SK-N-SH (cell line): ENCODE data around the gene RFTN1. TPM values are rescaled to one million over a fixed set of nuclear protein-coding genes. Genes with fewer than 3 reads are reported as not detected.

Source experiments
- CTCF ChIA-PET: fragments of 300-600, 350-600 bp; formaldehyde crosslinking; extraction: SDS; loops from one replicate; lab custom pipeline; 2021; lab: Yijun Ruan, JAX
- POLR2A ChIA-PET: fragments of 350-600 bp; sonication (Branson Sonifier 250); formaldehyde crosslinking; extraction: SDS; loops from one replicate; lab custom pipeline; 2020; ENCODE audit warnings: antibody characterized with exemption, inconsistent platforms; lab: Yijun Ruan, JAX
- DNase-seq: peaks from one replicate; pipeline ENCODE4 v3.0.0; 2012
- H2AFZ ChIP-seq: fragments of 200-600 bp; sonication (generic); 2 replicates; pipeline ENCODE4 v1.8.1; 2016; ENCODE audit warnings: antibody characterized with exemption, mild to moderate bottlenecking, low read depth
- H3F3A ChIP-seq: fragments of 200-600 bp; sonication (generic); replicated peaks from 2 replicates; pipeline ENCODE3; 2016; ENCODE audit warnings: antibody characterized with exemption, mild to moderate bottlenecking; ENCODE audit not compliant: insufficient read depth
- H3K27ac ChIP-seq, 2 experiments: fragments of 200-500 bp in 1 of 2; fragments of 200-600 bp in 1 of 2; sonication (Bioruptor generic) in 1 of 2; sonication (generic), shearing (Covaris generic) in 1 of 2; 2 replicates each; pipeline versions ENCODE4 v1.5.1 to v1.6.1; 2014 to 2016; ENCODE audit warnings: low read depth in 2 of 2, inconsistent platforms in 1 of 2, low read length in 1 of 2, mild to moderate bottlenecking in 1 of 2, mixed read lengths in 1 of 2
- H3K27me3 ChIP-seq: fragments of 200-600 bp; sonication (generic), shearing (Covaris generic); 2 replicates; pipeline ENCODE4 v1.6.1; 2016; ENCODE audit warnings: mixed run types; ENCODE audit not compliant: insufficient read depth
- H3K36me3 ChIP-seq, 2 experiments: fragments of 200-500 bp in 1 of 2; fragments of 200-600 bp in 1 of 2; sonication (Bioruptor generic) in 1 of 2; sonication (generic) in 1 of 2; replicated peaks in 1 of 2; 2 replicates each; pipeline versions ENCODE3 to v1.5.1; 2014 to 2016; ENCODE audit warnings: low read length in 1 of 2, mild to moderate bottlenecking in 1 of 2; ENCODE audit not compliant: insufficient read depth in 2 of 2, control insufficient read depth in 1 of 2
- H3K4me1 ChIP-seq, 2 experiments: fragments of 200-500 bp in 1 of 2; fragments of 200-600 bp in 1 of 2; sonication (Bioruptor generic) in 1 of 2; sonication (generic), shearing (Covaris generic) in 1 of 2; 2 replicates each; pipeline versions ENCODE4 v1.5.1 to v1.6.1; 2014 to 2016; ENCODE audit warnings: low read depth in 1 of 2, low read length in 1 of 2, mixed run types in 1 of 2; ENCODE audit not compliant: insufficient read depth in 2 of 2, control insufficient read depth in 1 of 2
- H3K4me2 ChIP-seq: fragments of 200-600 bp; sonication (generic), shearing (Covaris generic); 2 replicates; pipeline ENCODE4 v1.6.1; 2017; ENCODE audit warnings: mixed run types
- H3K4me3 ChIP-seq, 2 experiments: fragments of 200-500 bp in 1 of 2; fragments of 200-600 bp in 1 of 2; sonication (Bioruptor generic) in 1 of 2; sonication (generic), shearing (Covaris generic) in 1 of 2; 2 replicates each; pipeline versions ENCODE4 v1.5.1 to v1.8.1; 2014 to 2016; ENCODE audit warnings: low read depth in 2 of 2, inconsistent platforms in 1 of 2, low read length in 1 of 2, mild to moderate bottlenecking in 1 of 2, mixed read lengths in 1 of 2, moderate library complexity in 1 of 2
- H3K79me2 ChIP-seq: fragments of 200-600 bp; sonication (generic); 2 replicates; pipeline ENCODE4 v1.8.1; 2017; ENCODE audit warnings: mild to moderate bottlenecking; ENCODE audit not compliant: insufficient read depth
- H3K9ac ChIP-seq: fragments of 200-600 bp; sonication (generic); 2 replicates; pipeline ENCODE4 v1.6.1; 2017; ENCODE audit warnings: mixed run types
- H3K9me2 ChIP-seq: fragments of 200-600 bp; sonication (generic); 2 replicates; pipeline ENCODE4 v1.6.1; 2017; ENCODE audit warnings: mixed run types
- H3K9me3 ChIP-seq: fragments of 200-600 bp; sonication (generic); 2 replicates; pipeline ENCODE4 v1.6.1; 2017; ENCODE audit warnings: mixed run types, mild to moderate bottlenecking, moderate library complexity
- H4K20me1 ChIP-seq: fragments of 200-600 bp; sonication (generic); 2 replicates; pipeline ENCODE4 v1.6.1; 2017; ENCODE audit warnings: mild to moderate bottlenecking, mixed run types; ENCODE audit not compliant: insufficient read depth
- CHD2 ChIP-seq: fragments of 150-350 bp; IDR thresholded peaks from 2 replicates; pipeline ENCODE4 v1.6.1; 2018; ENCODE audit warnings: low read length; ENCODE audit not compliant: partially characterized antibody
- CTCF ChIP-seq: fragments of 200-600 bp; sonication (generic); IDR thresholded peaks from 2 replicates; pipeline ENCODE4 v1.6.1; 2017; ENCODE audit warnings: antibody characterized with exemption, mild to moderate bottlenecking, moderate library complexity
- EZH2phosphoT487 ChIP-seq: fragments of 200-600 bp; sonication (generic); IDR thresholded peaks from 2 replicates; pipeline ENCODE4 v1.6.1; 2017; ENCODE audit warnings: low read depth, mixed run types, mild to moderate bottlenecking, antibody characterized with exemption, moderate library complexity, borderline replicate concordance
- FOSL2 ChIP-seq: IDR thresholded peaks from 2 replicates; pipeline ENCODE4 v1.4.0; 2012; ENCODE audit warnings: low read depth, mild to moderate bottlenecking, moderate library complexity, borderline replicate concordance
- FOXM1 ChIP-seq: IDR thresholded peaks from 2 replicates; pipeline ENCODE4 v1.4.0; 2012; ENCODE audit warnings: low read depth, mild to moderate bottlenecking
- GABPA ChIP-seq: IDR thresholded peaks from 2 replicates; pipeline ENCODE4 v1.4.0; 2012; ENCODE audit warnings: low read depth, mild to moderate bottlenecking
- IRF3 ChIP-seq: fragments of 150-350 bp; IDR thresholded peaks from 2 replicates; pipeline ENCODE4 v1.6.1; 2016; ENCODE audit warnings: mild to moderate bottlenecking, low read depth, low read length
- JUND ChIP-seq: IDR thresholded peaks from 2 replicates; pipeline ENCODE4 v1.4.0; 2012
- MAX ChIP-seq: IDR thresholded peaks from 2 replicates; pipeline ENCODE4 v1.4.0; 2012; ENCODE audit warnings: low read depth
- MXI1 ChIP-seq: IDR thresholded peaks from 2 replicates; pipeline ENCODE4 v1.6.1; 2012; ENCODE audit warnings: mild to moderate bottlenecking, low read depth, low read length, improper control_type of control experiment
- NFIC ChIP-seq: IDR thresholded peaks from 2 replicates; pipeline ENCODE4 v1.4.0; 2012; ENCODE audit warnings: borderline replicate concordance
- NRF1 ChIP-seq: IDR thresholded peaks from 2 replicates; pipeline ENCODE4 v1.6.1; 2012; ENCODE audit warnings: low read depth, mild to moderate bottlenecking, low read length
- POLR2AphosphoS5 ChIP-seq: IDR thresholded peaks from 2 replicates; pipeline ENCODE4 v1.6.1; 2012; ENCODE audit warnings: low read depth, low read length
- RCOR1 ChIP-seq: fragments of 150-350 bp; IDR thresholded peaks from 2 replicates; pipeline ENCODE4 v1.6.1; 2017; ENCODE audit warnings: antibody characterized with exemption, low read length
- RXRA ChIP-seq: IDR thresholded peaks from 2 replicates; pipeline ENCODE4 v1.4.0; 2012; ENCODE audit warnings: low read depth, mild to moderate bottlenecking, borderline replicate concordance
- TCF12 ChIP-seq: IDR thresholded peaks from 2 replicates; pipeline ENCODE4 v1.4.0; 2012
- USF2 ChIP-seq: fragments of 150-350 bp; IDR thresholded peaks from 2 replicates; pipeline ENCODE4 v1.6.1; 2017; ENCODE audit warnings: antibody characterized with exemption, low read length, low read depth, borderline replicate concordance
- WGBS: methylation state at CpG from one replicate; pipeline ENCODE4 v1.1.6; 2017; ENCODE audit warnings: low lambda C conversion rate; 5-methylcytosine and 5-hydroxymethylcytosine counted together
- polyA plus RNA-seq, 3 experiments: library from polyadenylated mRNA; depleted of rRNA; stranded (reverse); fragments of >200 nt; gene quantifications; 2 replicates each; pipeline ENCODE4 v1.2.3, GENCODE V29; 2012

Gene RFTN1
- polyA plus RNA-seq, 1 of the 3 experiments (the other 2 are of a cell fraction): 21.2 TPM

- CTCF ChIA-PET: interaction anchor here (1.0 kb wide), 1 partner anchor 40 kb away, joined by 3 read pairs; no protein-coding TSS in a partner anchor
- Histone ChIP-seq H3K4me2 (peak overlapping the region; percentile 36), H3K27me3 (no peaks in the 10 kb centered on the region), H2AFZ (no peak overlapping the region), H3K9ac (no peak overlapping the region), H3K27ac (peak overlapping the region; percentile 2 to 52; a peak in 2 of 4 replicates), H3K4me3 (no peak overlapping the region), H3K36me3 (peaks cover 8 to 10% of the 10 kb centered on the region in 2 experiments), H4K20me1 (no peaks in the 10 kb centered on the region), H3K9me3 (no peaks in the 10 kb centered on the region), H3K9me2 (no peaks in the 10 kb centered on the region), H3K4me1 (peaks cover 36 to 50% of the 10 kb centered on the region in 2 experiments; a peak in 3 of 4 replicates), H3K79me2 (peaks cover 16% of the 10 kb centered on the region), H3F3A (peaks cover 9% of the 10 kb centered on the region)
- TF ChIP-seq RXRA (peak; percentile 52; the same call in 1 of the 2 replicates), RCOR1 (no peak), MAX (0 out of 2 replicates have a peak, but pooled peaks have one; percentile 26), NFIC (0 out of 2 replicates have a peak, but pooled peaks have one; percentile 17), CTCF (no peak), JUND (peak; percentile 18), FOSL2 (0 out of 2 replicates have a peak, but pooled peaks have one; percentile 5), TCF12 (0 out of 2 replicates have a peak, but pooled peaks have one; percentile 14), CHD2 (no peak)
- 58% methylated on average over 5 of the region's 5 CpGs for WGBS
- POLR2A ChIA-PET: no interaction called here
- no peak for DNase-seq
These were observed 36.9 kb downstream of the RFTN1 start for GRCh38 chr3:16476636-16477035.

GRCh38 chr3:16475766-16476165, 37.7 kb downstream of the RFTN1 start:
- H3K79me2 ChIP-seq: peaks cover 16% of the 10 kb centered on the region
- peaks cover 28 to 42% of the 10 kb centered on the region in 2 experiments; a peak in 3 of 4 replicates for H3K4me1 ChIP-seq
- H3K27ac ChIP-seq: peak overlapping the region in 1 of 2 experiments; percentile 58; a peak in 1 of 4 replicates
- H3K9me2 ChIP-seq: no peaks in the 10 kb centered on the region
- no peak overlapping the region for H3K9ac ChIP-seq
- 90% methylated on average over 3 of the region's 3 CpGs for WGBS
- H3F3A ChIP-seq: peaks cover 5% of the 10 kb centered on the region
- H3K4me2 ChIP-seq: no peak overlapping the region
- H3K27me3 ChIP-seq: no peaks in the 10 kb centered on the region
- no peaks in the 10 kb centered on the region for H3K9me3 ChIP-seq
- peaks cover 15 to 16% of the 10 kb centered on the region in 2 experiments for H3K36me3 ChIP-seq
- no peak for TF ChIP-seq GABPA
- TF ChIP-seq JUND: no peak
- TF ChIP-seq MAX: no peak
- no peak for TF ChIP-seq NFIC
- no peak for TF ChIP-seq NRF1
- no peak for TF ChIP-seq POLR2AphosphoS5
- TF ChIP-seq IRF3: no peak
- TF ChIP-seq EZH2phosphoT487: no peak
- no peak for TF ChIP-seq FOXM1
- TF ChIP-seq USF2: no peak
- no peak for TF ChIP-seq MXI1
- TF ChIP-seq CHD2: no peak
- TF ChIP-seq RXRA: no peak
- ChIA-PET CTCF (no interaction called here), POLR2A (no interaction called here)
- no peak overlapping the region for H2AFZ ChIP-seq
- no peaks in the 10 kb centered on the region for H4K20me1 ChIP-seq
- no peak overlapping the region for H3K4me3 ChIP-seq
- DNase-seq: no peak
